ENCODE results near the gene SLC66A1.

The SLC66A1 gene

DNA sequence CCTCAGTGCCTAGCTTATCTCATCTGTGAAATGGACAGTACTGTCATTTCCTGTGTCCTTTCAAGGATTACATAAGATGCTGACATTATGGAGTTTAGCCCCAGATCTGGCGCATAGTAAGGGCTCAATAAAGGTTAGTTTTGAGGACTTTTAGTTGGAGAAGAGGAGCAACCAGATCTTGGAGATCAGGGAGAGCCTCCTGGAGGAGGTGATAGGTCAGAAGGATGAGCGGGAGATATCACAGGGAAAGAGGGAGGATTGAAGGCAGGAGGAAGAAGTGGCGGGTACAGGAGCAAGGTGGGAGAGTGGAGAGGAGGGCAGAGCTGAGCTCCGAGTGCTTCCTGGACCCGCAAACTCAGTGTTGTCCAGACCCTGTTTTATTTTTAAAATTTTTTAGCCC, 17.5 kb downstream of the SLC66A1 start:
- H4K20me1 ChIP-seq (ENCODE audit: insufficient read depth, low read length, poor library complexity, severe bottlenecking) = no peaks in the 10 kb centered on the region
- no peak overlapping the region for H3K4me3 ChIP-seq (ENCODE audit: low read length, poor library complexity, severe bottlenecking)
- TF ChIP-seq, protein P1, sequence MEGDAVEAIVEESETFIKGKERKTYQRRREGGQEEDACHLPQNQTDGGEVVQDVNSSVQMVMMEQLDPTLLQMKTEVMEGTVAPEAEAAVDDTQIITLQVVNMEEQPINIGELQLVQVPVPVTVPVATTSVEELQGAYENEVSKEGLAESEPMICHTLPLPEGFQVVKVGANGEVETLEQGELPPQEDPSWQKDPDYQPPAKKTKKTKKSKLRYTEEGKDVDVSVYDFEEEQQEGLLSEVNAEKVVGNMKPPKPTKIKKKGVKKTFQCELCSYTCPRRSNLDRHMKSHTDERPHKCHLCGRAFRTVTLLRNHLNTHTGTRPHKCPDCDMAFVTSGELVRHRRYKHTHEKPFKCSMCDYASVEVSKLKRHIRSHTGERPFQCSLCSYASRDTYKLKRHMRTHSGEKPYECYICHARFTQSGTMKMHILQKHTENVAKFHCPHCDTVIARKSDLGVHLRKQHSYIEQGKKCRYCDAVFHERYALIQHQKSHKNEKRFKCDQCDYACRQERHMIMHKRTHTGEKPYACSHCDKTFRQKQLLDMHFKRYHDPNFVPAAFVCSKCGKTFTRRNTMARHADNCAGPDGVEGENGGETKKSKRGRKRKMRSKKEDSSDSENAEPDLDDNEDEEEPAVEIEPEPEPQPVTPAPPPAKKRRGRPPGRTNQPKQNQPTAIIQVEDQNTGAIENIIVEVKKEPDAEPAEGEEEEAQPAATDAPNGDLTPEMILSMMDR (conservative IDR thresholded peaks at IDR 0.05; ENCODE audit: low read length) = no peak
- no peak for TF ChIP-seq EZH2phosphoT487 (IDR thresholded peaks at IDR 0.05; ENCODE audit: borderline replicate concordance)
- no peaks in the 10 kb centered on the region for H3K27me3 ChIP-seq (ENCODE audit: insufficient read depth, low read length, poor library complexity, severe bottlenecking)
- H3K9me3 ChIP-seq (ENCODE audit: insufficient read depth, low read depth, low read length) = no peaks in the 10 kb centered on the region
- no peaks in the 10 kb centered on the region for H3K4me1 ChIP-seq (ENCODE audit: insufficient read depth, low read length, poor library complexity, severe bottlenecking)
- no peak overlapping the region for H3K4me2 ChIP-seq (ENCODE audit: low read depth, low read length, poor library complexity, severe bottlenecking)
- H3K79me2 ChIP-seq (ENCODE audit: insufficient read depth, low read length) = no peaks in the 10 kb centered on the region
- H3K9ac ChIP-seq (ENCODE audit: low read depth, low read length, poor library complexity, severe bottlenecking) = no peak overlapping the region
- no peaks in the 10 kb centered on the region; the same call in 1 of the 2 replicates for H3K36me3 ChIP-seq (ENCODE audit: insufficient read depth, low read length)
- no peaks in the 10 kb centered on the region for H3F3A ChIP-seq (ENCODE audit: low read depth)
- no peaks in the 10 kb centered on the region for H3K9me2 ChIP-seq (replicated peaks; ENCODE audit: low read depth, low read length)
- H2AFZ ChIP-seq (ENCODE audit: low read length) = no peak overlapping the region

DNA sequence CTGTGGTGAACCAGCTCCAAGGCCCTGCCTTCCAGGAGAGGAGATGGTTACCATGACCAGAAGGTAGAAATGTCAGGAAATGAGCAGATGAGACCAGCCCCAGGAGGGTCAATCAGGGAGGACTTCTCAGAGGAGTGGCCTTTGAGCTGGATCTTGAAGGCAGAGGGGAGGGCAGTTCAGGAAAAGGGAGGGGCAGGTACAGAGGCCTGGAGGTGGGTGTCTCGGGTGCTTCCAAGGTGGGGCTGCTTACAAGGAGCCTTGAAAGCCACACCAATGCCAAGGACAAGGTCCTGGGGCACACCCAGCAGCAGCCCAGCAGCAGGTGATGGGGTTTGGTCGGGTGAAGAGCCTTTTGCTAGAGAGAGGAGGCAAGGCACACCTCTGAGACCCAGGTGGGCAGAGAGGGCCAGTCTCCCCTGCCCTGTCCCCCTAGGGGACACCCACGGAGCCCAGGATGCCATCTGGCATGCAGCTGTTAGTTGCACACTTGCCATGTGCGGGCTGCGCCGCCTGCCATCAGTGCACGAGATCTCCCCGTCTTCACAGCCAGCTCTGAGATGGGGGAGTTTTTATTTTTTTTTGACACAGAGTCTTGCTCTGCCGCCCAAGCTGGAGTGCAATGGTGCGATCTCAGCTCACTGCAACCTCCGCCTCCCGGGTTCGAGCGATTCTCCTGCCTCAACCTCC, 18.5 kb downstream of the SLC66A1 start:
- H3K36me3 ChIP-seq (ENCODE audit: insufficient read depth, low read length) = no peaks in the 10 kb centered on the region
- no peak overlapping the region for H3K4me2 ChIP-seq (ENCODE audit: low read depth, low read length, poor library complexity, severe bottlenecking)
- no peaks in the 10 kb centered on the region for H4K20me1 ChIP-seq (ENCODE audit: insufficient read depth, low read length, poor library complexity, severe bottlenecking)
- no peaks in the 10 kb centered on the region for H3K9me2 ChIP-seq (replicated peaks; ENCODE audit: low read depth, low read length)
- H3K79me2 ChIP-seq (ENCODE audit: insufficient read depth, low read length) = no peaks in the 10 kb centered on the region
- H3K27me3 ChIP-seq (ENCODE audit: insufficient read depth, low read length, poor library complexity, severe bottlenecking) = no peaks in the 10 kb centered on the region
- H3F3A ChIP-seq (ENCODE audit: low read depth) = no peaks in the 10 kb centered on the region
- no peaks in the 10 kb centered on the region for H3K9me3 ChIP-seq (ENCODE audit: insufficient read depth, low read depth, low read length)
- TF ChIP-seq, protein P1 (conservative IDR thresholded peaks at IDR 0.05; ENCODE audit: low read length) = no peak
- no peak for TF ChIP-seq EZH2phosphoT487 (IDR thresholded peaks at IDR 0.05; ENCODE audit: borderline replicate concordance)
- no peak overlapping the region for H2AFZ ChIP-seq (ENCODE audit: low read length)
- no peaks in the 10 kb centered on the region for H3K4me1 ChIP-seq (ENCODE audit: insufficient read depth, low read length, poor library complexity, severe bottlenecking)
- H3K9ac ChIP-seq (ENCODE audit: low read depth, low read length, poor library complexity, severe bottlenecking) = no peak overlapping the region
- H3K4me3 ChIP-seq (ENCODE audit: low read length, poor library complexity, severe bottlenecking) = no peak overlapping the region

DNA sequence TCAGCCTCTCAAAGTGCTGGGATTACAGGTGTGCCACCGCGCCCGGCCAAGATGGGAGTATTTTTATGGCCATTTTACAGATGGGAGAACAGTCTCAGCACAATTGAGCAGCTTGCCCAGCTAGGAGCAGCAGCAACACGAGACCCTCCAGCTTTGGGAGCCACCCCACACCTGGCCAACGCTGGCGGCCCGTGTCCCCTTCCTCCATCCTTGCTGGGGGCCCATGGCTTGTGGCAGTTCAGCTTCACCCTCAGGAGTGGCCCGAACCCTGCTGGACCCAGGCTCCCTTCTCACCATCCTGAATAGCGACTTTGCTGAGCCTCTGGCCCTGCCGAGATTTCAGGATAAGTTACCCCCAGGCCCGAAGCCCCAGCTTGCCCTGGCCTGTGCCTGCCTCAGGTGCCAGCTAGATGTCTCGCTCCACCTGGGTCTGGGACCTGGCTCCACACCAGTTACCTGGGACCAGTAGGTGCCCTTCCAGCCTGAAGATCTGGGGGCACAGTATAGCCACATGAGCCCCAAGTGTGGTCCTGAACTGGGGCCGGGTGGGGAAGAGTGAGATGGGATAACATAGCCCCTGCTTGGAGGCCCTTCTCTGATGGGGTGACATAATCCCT, 19.2 kb downstream of the SLC66A1 start:
- Histone ChIP-seq H3K4me2 (ENCODE audit: low read depth, low read length, poor library complexity, severe bottlenecking) (no peak overlapping the region), H3K27me3 (ENCODE audit: insufficient read depth, low read length, poor library complexity, severe bottlenecking) (no peaks in the 10 kb centered on the region), H2AFZ (ENCODE audit: low read length) (no peak overlapping the region), H4K20me1 (ENCODE audit: insufficient read depth, low read length, poor library complexity, severe bottlenecking) (no peaks in the 10 kb centered on the region), H3K9me2 (replicated peaks; ENCODE audit: low read depth, low read length) (no peaks in the 10 kb centered on the region), H3K36me3 (ENCODE audit: insufficient read depth, low read length) (no peaks in the 10 kb centered on the region), H3K4me3 (ENCODE audit: low read length, poor library complexity, severe bottlenecking) (no peak overlapping the region), H3K4me1 (ENCODE audit: insufficient read depth, low read length, poor library complexity, severe bottlenecking) (no peaks in the 10 kb centered on the region), H3K9ac (ENCODE audit: low read depth, low read length, poor library complexity, severe bottlenecking) (no peak overlapping the region), H3K79me2 (ENCODE audit: insufficient read depth, low read length) (no peaks in the 10 kb centered on the region), H3K9me3 (ENCODE audit: insufficient read depth, low read depth, low read length) (no peaks in the 10 kb centered on the region), H3F3A (ENCODE audit: low read depth) (no peaks in the 10 kb centered on the region)
- no peak for TF ChIP-seq EZH2phosphoT487 (IDR thresholded peaks at IDR 0.05; ENCODE audit: borderline replicate concordance)
- TF ChIP-seq, protein P1 (conservative IDR thresholded peaks at IDR 0.05; ENCODE audit: low read length) = no peak

All from Loucy (cell line).